ENCODE results near the gene C16orf74.

DNA sequence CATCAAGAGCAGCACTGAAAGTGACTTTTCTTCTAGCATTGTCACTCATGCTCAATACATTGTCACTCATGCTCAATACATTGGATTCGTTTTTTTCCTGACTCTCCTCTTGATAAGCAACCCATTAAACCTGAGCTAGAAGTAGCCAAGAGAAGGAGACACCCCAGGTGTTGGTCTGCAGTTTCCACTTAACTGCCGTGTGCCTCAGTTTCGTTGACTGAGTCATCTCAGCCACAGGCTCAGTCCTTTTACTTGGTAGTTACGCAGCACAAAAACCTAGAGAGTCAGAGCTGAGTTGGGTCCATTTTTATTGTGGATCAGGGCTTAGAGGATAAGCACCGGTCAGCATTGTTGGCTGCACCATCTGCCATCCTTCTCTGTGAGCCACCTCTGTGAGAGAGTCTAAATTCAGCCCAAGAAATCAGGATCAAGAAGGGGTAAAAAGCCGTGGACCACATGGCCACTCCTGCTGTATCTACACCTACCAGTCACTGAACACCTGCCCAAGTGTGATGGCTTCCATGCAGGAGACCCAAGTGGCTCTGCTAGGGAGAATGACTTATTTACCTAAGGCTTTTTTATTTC lies 73.4 kb downstream of the C16orf74 start:
- TF ChIP-seq CTCF (IDR thresholded peaks at IDR 0.05), result no peak
- TF ChIP-seq EZH2 (IDR thresholded peaks at IDR 0.05; ENCODE audit: borderline replicate concordance, insufficient read depth, low read depth, low read length, poor library complexity, severe bottlenecking), result no peak

All from B cell (primary cell).